HG03066 (cell line): ENCODE results near the gene CFHR2.
"Not testable (repeated sequence)": the region's sequence is repeated elsewhere in the genome, so short reads cannot be mapped to it uniquely, and the experiment has no call there.

Source experiments
- ATAC-seq: cut with Tn5 transposase; IDR thresholded peaks from one replicate; pipeline ENCODE4 v1.9.1; 2021; ENCODE audit warnings: low read depth; ENCODE audit not compliant: unreplicated experiment

Gene CFHR2

DNA sequence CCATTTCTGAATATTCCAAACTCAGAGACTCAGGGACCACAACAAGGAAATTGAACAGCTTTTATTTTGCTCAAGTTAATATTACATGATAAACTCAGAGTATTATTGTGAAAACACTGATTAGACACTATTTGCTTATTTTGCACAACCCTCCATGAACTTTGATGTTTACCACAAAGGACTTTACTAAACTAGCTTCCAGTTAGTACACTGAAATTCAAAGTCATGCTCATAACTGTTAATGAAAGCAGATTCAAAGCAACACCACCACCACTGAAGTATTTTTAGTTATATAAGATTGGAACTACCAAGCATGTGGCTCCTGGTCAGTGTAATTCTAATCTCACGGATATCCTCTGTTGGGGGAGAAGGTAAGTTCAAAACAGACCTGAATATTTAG lies at the start of gene CFHR2:
CFHR2 (plus strand) TSS at position 171 of the 400 bp plus-strand sequence; CDS start at position 314, 143 bp downstream.
- ATAC-seq, result not testable (repeated sequence)

DNA sequence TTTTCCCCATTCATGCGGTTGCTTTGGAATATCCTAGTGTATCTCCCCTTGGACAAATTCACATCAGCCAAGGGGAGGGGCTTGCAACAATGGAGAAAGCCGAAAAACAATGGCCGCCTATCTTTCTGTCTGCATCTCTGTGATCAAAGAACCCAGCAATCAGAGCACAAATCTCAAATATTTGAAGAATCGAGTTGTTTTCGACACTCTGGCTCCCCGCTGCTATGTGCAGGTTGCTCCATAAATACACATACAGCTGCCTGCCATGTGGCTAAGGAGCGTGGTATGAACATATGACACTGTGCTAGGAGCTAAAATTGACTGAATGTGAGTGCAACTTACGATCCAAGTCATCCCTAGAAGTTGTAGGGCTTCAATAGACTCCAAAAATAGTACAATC lies 47.2 kb upstream of the CFHR2 start:
- no peak for ATAC-seq

DNA sequence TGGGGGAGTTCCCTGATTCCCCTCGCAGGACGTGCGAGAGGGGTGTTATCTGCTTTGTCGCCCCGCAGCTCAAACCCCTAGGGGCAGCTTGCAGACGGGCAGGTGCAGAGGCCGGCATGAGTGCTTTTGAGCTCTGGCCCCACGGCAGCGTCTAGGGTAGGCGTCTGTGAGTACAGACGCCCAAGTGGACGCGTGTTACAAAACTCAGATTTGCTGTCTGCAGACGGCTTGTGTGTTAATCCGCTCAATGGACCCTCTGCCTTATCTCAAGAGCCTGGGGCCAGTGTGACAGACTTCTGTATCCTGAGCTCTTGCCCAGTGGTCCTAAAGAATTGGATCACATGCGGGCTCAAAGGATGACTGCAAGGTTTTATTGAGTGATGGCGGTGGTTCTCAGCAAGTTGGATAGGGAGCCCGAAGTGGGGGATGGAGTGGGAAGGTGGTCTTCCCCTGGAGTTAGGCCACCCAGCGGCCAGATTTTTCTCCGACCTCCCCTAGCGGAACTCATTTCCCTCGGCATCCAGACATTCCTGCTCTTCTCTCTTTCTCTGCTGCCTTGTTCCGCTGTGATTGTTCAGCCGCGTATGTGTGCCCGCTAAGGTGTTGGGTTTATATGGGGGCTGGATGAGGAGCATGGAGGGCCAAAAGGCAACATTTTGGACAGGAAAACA lies 46.2 kb upstream of the CFHR2 start:
- no peak for ATAC-seq

DNA sequence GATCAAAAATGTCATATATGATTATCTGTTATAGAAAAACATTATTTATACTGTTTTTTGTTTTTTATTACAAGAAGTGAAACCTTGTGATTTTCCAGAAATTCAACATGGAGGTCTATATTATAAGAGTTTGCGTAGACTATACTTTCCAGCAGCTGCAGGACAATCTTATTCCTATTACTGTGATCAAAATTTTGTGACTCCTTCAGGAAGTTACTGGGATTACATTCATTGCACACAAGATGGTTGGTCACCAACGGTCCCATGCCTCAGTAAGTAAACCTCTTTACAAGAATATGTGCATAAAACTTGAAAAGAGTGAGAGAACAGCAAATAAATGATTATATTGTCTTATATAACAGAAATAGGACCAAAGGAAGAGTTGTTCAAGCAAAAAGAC lies 41.2 kb upstream of the CFHR2 start:
- ATAC-seq, result no peak

DNA sequence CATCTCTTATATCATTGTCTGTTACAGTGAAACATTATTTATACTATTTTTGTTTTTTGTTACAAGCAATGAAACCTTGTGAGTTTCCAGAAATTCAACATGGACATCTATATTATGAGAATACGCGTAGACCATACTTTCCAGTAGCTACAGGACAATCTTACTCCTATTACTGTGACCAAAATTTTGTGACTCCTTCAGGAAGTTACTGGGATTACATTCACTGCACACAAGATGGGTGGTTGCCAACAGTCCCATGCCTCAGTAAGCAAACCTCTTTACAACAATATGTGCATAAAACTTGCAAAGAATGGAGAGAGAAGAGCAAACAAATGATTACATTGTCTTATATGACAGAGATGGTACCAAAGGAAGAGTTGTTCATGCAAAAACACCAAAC lies 33.3 kb upstream of the CFHR2 start:
- no peak for ATAC-seq

DNA sequence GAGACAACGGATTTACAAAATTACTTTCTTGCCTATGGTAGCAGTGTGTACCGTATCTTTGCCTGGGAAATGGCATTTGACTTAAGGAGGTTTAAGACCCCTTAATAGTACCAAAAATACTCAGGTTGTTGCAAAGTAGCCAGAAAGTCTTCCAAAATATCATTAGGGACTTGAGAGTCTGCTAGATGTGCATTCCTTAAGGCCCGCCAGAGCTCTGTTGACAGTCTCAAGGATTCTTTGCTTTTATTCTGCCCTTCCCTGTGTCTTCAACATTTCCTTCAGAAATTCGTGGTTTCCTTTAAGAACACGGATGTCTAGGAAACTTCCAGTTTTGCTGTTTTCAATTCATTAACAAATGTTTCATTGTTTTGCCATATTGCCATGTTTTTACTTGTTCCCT lies 31.3 kb upstream of the CFHR2 start:
- ATAC-seq, result not testable (repeated sequence)

DNA sequence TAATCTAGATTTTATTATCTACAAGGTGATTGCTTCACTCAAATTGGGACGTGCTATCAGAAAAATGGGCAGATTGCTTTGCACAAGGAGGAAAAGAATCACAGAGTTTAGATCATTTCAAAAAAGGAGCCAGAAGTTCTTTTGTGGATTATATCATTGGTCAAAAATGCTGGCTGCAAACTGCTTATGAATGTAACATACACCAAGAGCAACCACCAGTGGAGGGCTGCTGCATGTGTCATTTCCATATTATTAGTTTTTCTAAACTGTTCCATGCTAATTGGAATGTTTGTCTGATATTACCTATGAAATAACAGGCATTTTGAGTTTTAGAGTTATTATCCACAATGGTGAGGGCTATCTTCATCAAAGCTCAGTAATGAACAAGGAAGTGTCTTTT lies 16.7 kb upstream of the CFHR2 start:
- ATAC-seq, result not testable (repeated sequence)

DNA sequence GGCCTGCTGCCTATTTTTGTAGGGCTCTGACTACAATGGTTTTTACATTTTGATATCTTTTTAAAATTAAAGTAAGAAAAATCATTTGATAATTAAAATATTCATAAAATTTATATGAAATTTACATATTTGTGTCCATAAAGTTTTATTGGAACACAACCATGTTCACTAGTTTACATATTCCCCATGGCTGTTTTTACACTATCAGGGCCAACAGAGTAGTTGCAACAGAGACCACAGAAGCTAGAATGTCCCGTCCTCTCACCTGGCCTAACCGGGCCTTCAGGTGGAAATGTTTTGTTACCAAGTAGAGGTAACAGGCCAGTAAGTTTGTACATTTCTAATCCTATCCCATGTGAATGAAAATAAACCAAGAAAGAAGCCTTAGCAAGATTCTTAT lies 10.7 kb upstream of the CFHR2 start:
- ATAC-seq, result not testable (repeated sequence)

DNA sequence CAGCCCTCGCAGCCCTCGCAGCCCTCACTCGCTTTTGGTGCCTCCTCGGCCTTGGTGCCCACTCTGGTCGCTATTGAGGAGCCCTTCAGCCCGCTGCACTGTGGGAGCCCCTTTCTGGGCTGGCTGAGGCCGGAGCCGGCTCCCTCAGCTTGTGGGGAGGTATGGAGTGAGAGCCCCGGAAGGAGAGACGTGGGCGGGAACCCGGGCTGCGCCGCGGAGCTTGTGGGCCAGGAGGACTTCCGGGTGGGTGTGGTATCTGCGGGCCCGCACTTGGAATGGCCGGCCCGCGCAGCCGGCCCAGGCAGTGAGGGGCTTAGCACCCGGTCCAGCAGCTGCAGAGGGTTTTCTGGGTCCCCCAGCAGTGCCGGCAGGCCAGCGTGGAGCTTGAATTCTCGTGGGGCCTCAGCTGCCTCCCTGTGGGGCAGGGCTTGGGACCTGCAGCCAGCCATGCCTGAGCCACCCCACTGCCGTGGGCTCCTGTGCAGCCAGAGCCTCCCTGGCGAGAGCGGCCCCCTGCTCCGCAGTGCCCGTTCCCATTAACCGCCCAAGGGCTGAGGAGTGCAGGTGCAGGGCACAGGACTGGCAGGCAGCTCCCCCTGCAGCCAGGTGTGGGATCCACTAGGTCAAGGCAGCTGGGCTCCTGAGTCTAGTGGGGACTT lies 9.9 kb upstream of the CFHR2 start:
- ATAC-seq, result no peak

DNA sequence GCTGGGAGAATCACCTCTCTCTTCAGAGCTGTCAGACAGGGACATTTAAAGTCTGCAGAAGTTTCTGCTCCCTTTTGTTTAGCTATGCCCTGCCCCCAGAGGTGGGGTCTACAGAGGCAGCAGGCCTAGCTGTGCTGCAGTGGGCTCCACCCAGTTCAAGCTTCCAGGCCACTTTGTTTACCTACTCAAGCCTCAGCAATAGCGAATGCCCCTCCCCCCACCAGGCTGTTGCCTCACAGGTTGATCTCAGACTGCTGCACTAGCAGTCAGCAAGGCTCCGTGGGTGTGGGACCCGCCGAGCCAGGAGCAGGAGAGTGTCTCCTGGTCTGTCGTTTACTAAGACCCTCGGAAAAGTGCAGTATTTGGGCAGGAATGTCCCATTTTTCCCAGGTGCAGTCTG lies 2.1 kb upstream of the CFHR2 start:
- not testable (repeated sequence) for ATAC-seq

DNA sequence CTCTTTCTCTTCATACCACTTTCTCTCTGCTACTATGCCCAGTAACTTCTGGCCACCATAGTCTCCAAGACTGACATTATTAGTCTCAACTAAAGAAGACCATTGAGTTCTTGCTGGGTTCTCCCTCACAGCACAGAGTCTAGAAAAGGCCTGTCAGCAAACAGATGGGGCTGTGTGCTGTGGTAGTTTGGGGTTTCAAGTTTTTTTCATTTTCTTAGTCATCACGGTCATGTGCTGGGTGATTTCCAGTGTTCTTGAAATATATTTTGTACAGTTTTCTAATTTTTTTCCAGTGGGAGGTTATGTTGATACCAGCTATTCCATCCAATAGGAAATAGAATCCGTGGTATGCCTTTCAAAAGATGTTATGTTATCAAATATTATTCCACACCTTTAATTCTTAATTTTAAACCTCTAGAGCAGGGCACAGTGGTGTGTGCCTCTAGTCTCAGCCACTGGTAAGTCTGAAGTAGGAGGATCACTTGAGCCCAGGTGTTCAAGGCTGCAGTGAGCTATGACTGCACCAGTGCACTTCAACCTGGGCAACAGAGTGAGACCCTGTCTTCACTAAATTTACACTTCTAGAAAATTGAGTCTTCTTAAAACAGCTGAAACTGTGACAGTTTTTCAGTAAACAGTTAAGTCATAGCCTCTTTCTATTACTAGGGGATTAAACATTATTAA lies 8.3 kb downstream of the CFHR2 start:
- peak; percentile 66 for ATAC-seq

DNA sequence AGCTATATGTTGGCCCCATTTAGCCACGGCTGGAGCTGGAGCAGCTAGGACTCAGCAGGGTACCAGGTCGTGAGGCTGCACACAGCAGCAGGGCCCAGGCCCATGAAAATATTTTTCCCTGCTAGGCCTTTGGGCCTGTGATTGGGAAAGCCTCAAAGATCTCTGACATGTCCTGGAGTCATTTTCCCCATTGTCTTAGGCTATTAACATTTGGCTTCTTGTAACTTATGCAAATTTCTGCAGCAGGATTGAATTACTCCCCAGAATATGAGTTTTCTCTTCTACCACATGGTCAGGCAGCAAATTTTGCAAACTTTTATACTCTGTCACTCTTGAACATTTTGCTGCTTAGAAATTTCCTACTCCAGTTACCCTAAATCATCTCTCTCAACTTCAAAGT lies 11.2 kb downstream of the CFHR2 start:
- no peak for ATAC-seq

DNA sequence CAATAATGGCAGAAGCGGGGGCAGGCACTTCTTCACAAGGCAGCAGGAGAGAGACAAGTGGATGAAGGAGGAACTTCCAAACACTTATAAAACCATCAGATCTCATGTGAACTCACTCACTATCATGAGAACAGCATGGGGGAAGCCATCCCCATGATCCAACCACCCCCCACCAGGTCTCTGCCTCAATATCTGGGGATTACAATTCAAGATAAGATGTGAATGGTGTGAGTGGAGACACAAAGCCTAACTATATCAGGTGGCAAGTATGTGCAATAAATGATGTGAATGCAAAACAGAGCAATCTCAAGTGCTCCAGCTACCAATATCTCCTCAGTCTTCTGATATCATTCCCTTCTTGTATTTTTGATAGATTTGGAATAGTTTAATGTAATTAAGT lies 12.4 kb downstream of the CFHR2 start:
- no peak for ATAC-seq

DNA sequence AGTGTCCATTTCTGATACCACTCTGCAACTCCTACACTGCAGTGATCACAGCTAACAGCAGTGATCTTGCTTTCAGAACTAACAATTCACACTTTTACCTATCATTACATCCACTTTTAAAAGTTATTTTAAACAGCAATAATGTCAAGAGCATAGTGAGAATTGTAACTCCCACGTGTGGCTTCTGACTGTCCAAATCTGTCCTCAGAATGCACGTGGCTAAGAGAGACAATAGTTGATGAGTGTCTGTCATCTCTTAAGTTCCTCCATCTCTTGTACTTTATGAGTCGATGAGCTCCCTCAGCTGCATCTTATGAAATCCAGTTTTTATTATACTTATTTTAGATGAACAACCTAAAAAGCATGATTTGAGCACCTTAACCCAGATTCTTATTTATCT lies 17.3 kb downstream of the CFHR2 start:
- ATAC-seq, result no peak

DNA sequence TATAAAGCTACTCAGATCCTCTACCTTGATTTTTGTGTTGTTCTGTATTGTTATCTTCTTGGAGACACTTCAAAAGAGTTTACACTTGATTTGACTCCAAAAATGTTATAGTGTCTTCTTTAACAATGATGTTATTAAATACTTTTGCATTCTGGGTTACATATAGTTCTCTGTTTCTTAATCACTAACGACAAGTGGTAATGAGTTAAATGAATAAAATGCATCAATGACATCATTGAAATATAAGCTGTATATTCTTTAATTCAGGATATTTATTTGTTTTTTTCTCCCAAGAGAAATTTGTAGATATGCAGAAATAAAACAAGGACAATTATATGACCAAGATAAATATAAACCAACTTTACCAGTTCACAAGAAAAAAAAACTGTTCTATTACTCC lies 26.6 kb downstream of the CFHR2 start:
- ATAC-seq, result no peak

DNA sequence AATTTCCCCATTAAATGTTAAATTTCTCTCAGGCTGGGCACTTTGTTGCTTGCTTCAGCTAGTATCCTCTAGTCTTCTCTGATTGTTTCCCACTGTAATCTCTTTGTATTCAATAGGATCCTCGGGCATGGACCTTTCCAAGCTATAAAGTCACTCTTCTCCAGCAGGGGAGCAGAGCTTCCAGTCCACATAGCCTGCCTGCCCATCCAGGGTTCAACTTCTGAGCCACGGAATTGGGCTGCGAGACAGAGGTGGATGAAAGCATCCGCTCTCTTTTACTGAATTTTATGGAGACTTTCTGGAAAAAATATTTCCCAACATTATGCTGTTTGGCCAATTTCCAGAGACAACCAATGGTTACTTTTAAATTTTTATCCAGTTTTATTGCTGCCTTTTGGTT lies 32.7 kb downstream of the CFHR2 start:
- no peak for ATAC-seq

DNA sequence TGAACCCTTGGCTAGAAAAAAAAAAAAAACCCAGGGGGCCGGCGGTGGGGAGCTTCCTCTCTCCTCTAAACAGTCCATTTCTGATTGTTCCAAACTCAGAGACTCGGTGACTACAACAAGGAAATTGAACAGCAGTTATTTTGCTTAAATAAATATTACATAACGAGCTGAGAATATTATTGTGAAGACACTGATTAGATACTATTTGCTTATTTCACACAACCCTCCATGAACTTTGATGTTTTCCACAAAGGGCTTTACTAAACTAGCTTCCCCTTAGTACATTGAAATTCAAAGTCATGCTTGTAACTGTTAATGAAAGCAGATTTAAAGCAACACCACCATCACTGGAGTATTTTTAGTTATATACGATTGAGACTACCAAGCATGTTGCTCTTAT lies 33.7 kb downstream of the CFHR2 start, which contains the start of gene CFHR5:
CFHR5 (plus strand) TSS at position 279 of the 400 bp plus-strand sequence; CDS start at position 388, 109 bp downstream.
- no peak for ATAC-seq

DNA sequence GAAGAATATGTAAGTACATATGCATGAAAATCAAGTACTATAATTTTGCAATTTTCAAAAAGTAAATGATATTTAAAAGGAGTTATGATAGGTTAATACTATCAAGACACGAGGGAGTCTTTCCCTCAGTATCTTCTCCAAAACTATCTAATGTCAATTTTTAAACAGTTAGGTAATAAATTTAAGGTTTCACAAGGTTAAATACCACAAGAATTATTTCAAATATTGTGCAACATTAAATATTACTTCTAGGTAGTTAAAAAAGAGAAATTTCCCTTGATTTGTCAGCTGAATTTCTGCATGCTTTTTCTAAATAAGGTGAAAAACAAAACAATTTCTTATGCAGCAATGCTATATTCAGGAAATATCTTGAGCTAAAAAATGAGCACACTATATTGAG lies 37.3 kb downstream of the CFHR2 start:
- ATAC-seq, result no peak

DNA sequence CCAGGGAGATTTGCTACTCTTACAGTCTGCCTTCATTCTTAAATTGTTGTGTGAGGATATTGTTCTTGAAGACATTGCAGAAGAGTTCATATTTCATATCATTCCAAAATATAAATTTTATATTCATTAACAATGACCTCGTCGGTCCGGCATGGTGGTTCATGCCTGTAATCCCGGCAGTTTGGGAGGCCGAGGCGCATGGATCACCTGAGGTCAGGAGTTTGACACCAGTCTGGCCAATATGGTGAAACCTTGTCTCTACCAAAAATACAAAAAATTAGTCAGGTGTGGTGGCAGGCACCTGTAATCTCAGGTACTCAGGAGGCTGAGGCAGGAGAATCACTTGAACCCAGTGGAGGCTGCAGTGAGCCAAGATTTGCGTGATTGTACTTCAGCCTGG lies 38.7 kb downstream of the CFHR2 start:
- ATAC-seq, result not testable (repeated sequence)

DNA sequence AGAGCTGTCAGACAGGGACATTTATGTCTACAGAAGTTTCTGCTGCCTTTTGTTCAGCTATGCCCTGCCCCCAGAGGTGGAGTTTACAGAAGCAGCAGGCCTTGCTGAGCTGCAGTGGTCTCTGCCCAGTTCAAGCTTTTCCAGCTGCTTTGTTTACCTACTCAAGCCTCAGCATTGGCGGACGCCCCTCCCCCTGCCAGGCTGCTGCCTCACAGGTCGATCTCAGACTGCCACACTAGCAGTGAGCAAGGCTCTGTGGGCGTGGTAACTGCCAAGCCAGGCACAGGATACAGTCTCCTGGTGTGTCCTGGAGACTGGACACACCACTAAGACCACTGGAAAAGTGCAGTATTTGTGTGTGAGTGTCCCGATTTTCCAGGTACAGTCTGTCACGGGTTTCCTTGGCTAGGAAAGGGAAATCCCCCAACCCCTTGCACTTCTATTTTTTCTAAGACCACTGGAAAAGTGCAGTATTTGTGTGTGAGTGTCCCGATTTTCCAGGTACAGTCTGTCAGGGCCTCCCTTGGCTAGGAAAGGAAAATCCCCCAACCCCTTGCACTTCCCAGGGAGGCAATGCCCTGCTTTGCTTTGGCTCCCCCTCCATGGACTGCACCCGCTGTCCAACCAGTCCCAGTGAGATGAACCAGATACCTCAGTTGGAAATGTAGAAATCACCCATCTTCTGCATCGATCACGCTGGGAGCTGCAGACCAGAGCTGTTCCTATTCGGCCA lies 48.5 kb downstream of the CFHR2 start:
- ATAC-seq, result not testable (repeated sequence)

DNA sequence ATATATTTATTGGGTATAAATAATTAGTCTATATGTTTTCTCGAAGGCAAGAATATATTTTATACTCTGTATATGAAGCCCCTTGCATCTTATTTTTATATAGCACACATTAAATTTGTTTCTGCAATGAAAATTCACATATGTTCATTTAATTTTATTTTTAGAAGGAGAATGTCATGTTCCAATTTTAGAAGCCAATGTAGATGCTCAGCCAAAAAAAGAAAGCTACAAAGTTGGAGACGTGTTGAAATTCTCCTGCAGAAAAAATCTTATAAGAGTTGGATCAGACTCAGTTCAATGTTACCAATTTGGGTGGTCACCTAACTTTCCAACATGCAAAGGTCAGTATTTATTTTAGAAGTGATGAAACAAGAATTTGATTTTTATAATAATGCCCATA lies 50.4 kb downstream of the CFHR2 start:
- ATAC-seq, result no peak
